ENCODE measurements around the gene MRPS35. TPM values are rescaled to one million over a fixed set of nuclear protein-coding genes. Genes with fewer than 3 reads are reported as not detected.
A peak's percentile ranks its signal among the peaks of the same experiment; 100 is the strongest.

The MRPS35 gene
- total RNA-seq, 3 donors from 2014 or later, result 37.7 to 64.1 (median 43.5) TPM

- Histone ChIP-seq H3K27ac (peak overlapping the region; percentile 88 to 96), H3K9me3 (no peaks in the 10 kb centered on the region), H3K4me3 (peak overlapping the region; percentile 65 to 82 (median 67)), H3K36me3 (no peaks in the 10 kb centered on the region), H3K27me3 (no peaks in the 10 kb centered on the region), H3K4me1 (peaks cover 4 to 11% of the 10 kb centered on the region in 2 donors)
- peak in 1 of 2 donors; percentile 31 for DNase-seq (ENCODE audit: low spot score in 2 of 2)
- TF ChIP-seq POLR2A (IDR thresholded peaks at IDR 0.05), result no peak
- TF ChIP-seq CTCF (IDR thresholded peaks at IDR 0.05), result no peak
- no peak for TF ChIP-seq POLR2AphosphoS5 (IDR thresholded peaks at IDR 0.05)
- intact Hi-C loops (cut with DNase I; ENCODE audit: low total_unique reads), result no loop called here
These were observed 70.2 kb downstream of the MRPS35 start for GRCh38 chr12:27780612-27781408.

GRCh38 chr12:27781680-27782079, 71.0 kb downstream of the MRPS35 start:
- intact Hi-C loops (cut with DNase I; ENCODE audit: low total_unique reads), result no loop called here
- Histone ChIP-seq H3K4me1 (peaks cover 4 to 11% of the 10 kb centered on the region in 2 donors), H3K9me3 (no peaks in the 10 kb centered on the region), H3K4me3 (peak overlapping the region in 2 of 3 donors; percentile 65 to 82), H3K36me3 (no peaks in the 10 kb centered on the region), H3K27ac (peak overlapping the region; percentile 88 to 96), H3K27me3 (no peaks in the 10 kb centered on the region)
- TF ChIP-seq CTCF (IDR thresholded peaks at IDR 0.05), result no peak
- TF ChIP-seq POLR2A (IDR thresholded peaks at IDR 0.05), result no peak
- no peak for TF ChIP-seq POLR2AphosphoS5 (IDR thresholded peaks at IDR 0.05)
- DNase-seq (ENCODE audit: low spot score in 2 of 2), result no peak

- H3K27ac ChIP-seq, result peak overlapping the region in 1 of 2 donors; percentile 96
- H3K9me3 ChIP-seq, result no peaks in the 10 kb centered on the region
- H3K27me3 ChIP-seq, result no peaks in the 10 kb centered on the region
- no peak for DNase-seq (ENCODE audit: low spot score in 2 of 2)
- intact Hi-C loops (cut with DNase I; ENCODE audit: low total_unique reads), result no loop called here
- H3K4me3 ChIP-seq, result no peak overlapping the region
- no peak for TF ChIP-seq CTCF (IDR thresholded peaks at IDR 0.05)
- H3K4me1 ChIP-seq, result peaks cover 4 to 11% of the 10 kb centered on the region in 2 donors
- H3K36me3 ChIP-seq, result no peaks in the 10 kb centered on the region
These were observed 71.8 kb downstream of the MRPS35 start for GRCh38 chr12:27782481-27782880.

GRCh38 chr12:27785882-27786570, 75.4 kb downstream of the MRPS35 start:
- H3K36me3 ChIP-seq, result no peaks in the 10 kb centered on the region
- DNase-seq (ENCODE audit: low spot score in 2 of 2), result no peak

More at GRCh38 chr12:27785882-27786570, 75.4 kb downstream of the MRPS35 start:
- H3K4me3 ChIP-seq, result no peak overlapping the region
- no peak overlapping the region for H3K27ac ChIP-seq
- intact Hi-C loops (cut with DNase I; ENCODE audit: low total_unique reads), result no loop called here
- H3K9me3 ChIP-seq, result no peaks in the 10 kb centered on the region
- H3K4me1 ChIP-seq, result peaks cover 2 to 11% of the 10 kb centered on the region in 2 donors
- no peaks in the 10 kb centered on the region for H3K27me3 ChIP-seq
- TF ChIP-seq POLR2AphosphoS5 (IDR thresholded peaks at IDR 0.05), result no peak
- no peak for TF ChIP-seq CTCF (IDR thresholded peaks at IDR 0.05)
- no peak for TF ChIP-seq POLR2A (IDR thresholded peaks at IDR 0.05)
